GM12878 (cell line): ENCODE results near the gene TCL1B. TPM values are rescaled to one million over a fixed set of nuclear protein-coding genes. Genes with fewer than 3 reads are reported as not detected.
"Not testable (repeated sequence)": the region's sequence is repeated elsewhere in the genome, so short reads cannot be mapped to it uniquely, and the experiment has no call there.

ENCODE experiments used
- ATAC-seq: fragments of 200-7000 bp; cut with Tn5 transposase; 3 replicates; pipeline ENCODE4 v1.9.1; 2020; ENCODE audit warnings: mild to moderate bottlenecking, moderate library complexity
- BruUV-seq: library from RNA; stranded (reverse); fragments of 400-500 nt; replicated peaks from 2 replicates; lab custom pipeline; 2021; lab: Mats Ljungman, UMichigan
- CTCF ChIA-PET: fragments of 300-600 bp; sonication (Branson Sonifier 250); formaldehyde crosslinking; extraction: SDS; loops from one replicate; lab custom pipeline; 2021; ENCODE audit warnings: inconsistent platforms; lab: Yijun Ruan, JAX
- POLR2A ChIA-PET: fragments of 350-600 bp; formaldehyde crosslinking; extraction: SDS; loops from one replicate; lab custom pipeline; 2021; ENCODE audit warnings: inconsistent platforms; lab: Charles Lee
- RAD21 ChIA-PET: fragments of 300-600 bp; sonication (Branson Sonifier 250); formaldehyde crosslinking; loops from one replicate; lab custom pipeline; 2023; ENCODE audit warnings: antibody characterized with exemption; ENCODE audit not compliant: unreplicated experiment; lab: Charles Lee
- SMC1A ChIA-PET: fragments of 300-600 bp; sonication (Branson Sonifier 250); formaldehyde crosslinking; loops from one replicate; lab custom pipeline; 2023; ENCODE audit not compliant: unreplicated experiment, uncharacterized antibody; lab: Charles Lee
- DNase-seq: peaks from one replicate; pipeline ENCODE4 v3.0.0-alpha.2; 2011; ENCODE audit warnings: low read depth, low spot score
- FAIRE-seq: peaks from 3 replicates; lab custom pipeline; 2011; peaks lifted over from hg19 to GRCh38; lab: Jason Lieb, UNC
- H2AFZ ChIP-seq: 2 replicates; pipeline ENCODE4 v1.6.0; 2011; ENCODE audit warnings: low read depth, low read length, control low read depth; ENCODE audit not compliant: control insufficient read depth
- H3K27ac ChIP-seq: 2 replicates; pipeline ENCODE4 v1.5.1; 2011; ENCODE audit warnings: control low read depth; ENCODE audit not compliant: control insufficient read depth, insufficient read depth
- H3K27me3 ChIP-seq, 2 experiments: replicated peaks in 1 of 2; 2 replicates each; pipeline versions ENCODE4 v1.6.0 to v1.6.1; 2011; ENCODE audit warnings: low read length in 1 of 2; ENCODE audit not compliant: control insufficient read depth in 2 of 2, insufficient read depth in 2 of 2
- H3K36me3 ChIP-seq, 2 experiments: 2 replicates each; pipeline ENCODE4 v1.5.1; 2011; ENCODE audit warnings: low read length in 1 of 2; ENCODE audit not compliant: control insufficient read depth in 2 of 2, insufficient read depth in 2 of 2
- H3K4me1 ChIP-seq: 2 replicates; pipeline ENCODE4 v1.6.1; 2011; ENCODE audit warnings: mild to moderate bottlenecking, low read length, moderate library complexity, mixed read lengths; ENCODE audit not compliant: control insufficient read depth, insufficient read depth
- H3K4me2 ChIP-seq: 2 replicates; pipeline ENCODE4 v1.6.0; 2011; ENCODE audit warnings: control low read depth; ENCODE audit not compliant: control insufficient read depth, insufficient read depth
- H3K4me3 ChIP-seq: fragments of 200-600 bp; sonication (generic); 2 replicates; pipeline ENCODE4 v1.5.1; 2016
- H3K79me2 ChIP-seq: 2 replicates; pipeline ENCODE4 v1.6.0; 2011; ENCODE audit warnings: low read length; ENCODE audit not compliant: control insufficient read depth, insufficient read depth
- H3K9ac ChIP-seq: 2 replicates; pipeline ENCODE4 v1.8.0; 2011; ENCODE audit warnings: low read length, control low read depth, mixed read lengths; ENCODE audit not compliant: control insufficient read depth, insufficient read depth
- H3K9me3 ChIP-seq: replicated peaks from 3 replicates; pipeline ENCODE4 v1.5.1; 2011; ENCODE audit warnings: mild to moderate bottlenecking, low read length; ENCODE audit not compliant: control insufficient read depth, insufficient read depth
- H4K20me1 ChIP-seq: 2 replicates; pipeline ENCODE4 v1.6.0; 2011; ENCODE audit not compliant: control insufficient read depth, insufficient read depth
- CTCF ChIP-seq, 3 experiments: IDR thresholded peaks in 2 of 3; conservative IDR thresholded peaks in 1 of 3; 2 replicates each; pipeline ENCODE4 v1.5.1; 2011; ENCODE audit warnings: low read depth in 3 of 3, low read length in 3 of 3, mild to moderate bottlenecking in 3 of 3, control low read depth in 2 of 3, moderate library complexity in 2 of 3, inconsistent platforms in 1 of 3, mixed read lengths in 1 of 3; ENCODE audit not compliant: control insufficient read depth in 2 of 3, insufficient read depth in 1 of 3; ENCODE audit errors: extremely low read depth in 1 of 3
- RAD21 ChIP-seq: IDR thresholded peaks from 2 replicates; pipeline ENCODE4 v1.6.1; 2011; ENCODE audit warnings: mild to moderate bottlenecking, low read depth, low read length, moderate library complexity; ENCODE audit not compliant: insufficient read depth
- ZNF384 ChIP-seq: IDR thresholded peaks from 2 replicates; pipeline ENCODE4 v1.6.1; 2012; ENCODE audit warnings: low read depth, mild to moderate bottlenecking, low read length, improper control_type of control experiment, borderline replicate concordance
- WGBS: methylation state at CpG from one replicate; pipeline ENCODE4 v1.1.6; 2016; ENCODE audit warnings: low lambda C conversion rate; ENCODE audit not compliant: insufficient replicate concordance, insufficient coverage; ENCODE audit errors: missing lambda C conversion rate; 5-methylcytosine and 5-hydroxymethylcytosine counted together
- in situ Hi-C: fragments of 300-500 bp; cut with MboI; formaldehyde crosslinking; loops from 9 replicates; pipeline ENCODE4 v1.14.3; 2018; ENCODE audit warnings: mixed read lengths
- intact Hi-C: fragments of 100-400 bp; cut with micrococcal nuclease; formaldehyde crosslinking; loops from one replicate; pipeline ENCODE4 v1.14.2; 2022; ENCODE audit not compliant: unreplicated experiment
- polyA plus RNA-seq, 11 experiments: library from polyadenylated mRNA; depleted of rRNA in 4 of 11; unstranded in 6 of 11; stranded (reverse) in 5 of 11; fragments of >200 nt; fragmentation: Nextera tagmentation in 4 of 11; fragmentation: Illumina TruSeq in 1 of 11; extraction: Ambion mirVana in 4 of 11; extraction: Trizol in 1 of 11; gene quantifications; 1 replicate in 1 of 11; 2 replicates in 10 of 11; pipeline versions ENCODE4 v1.2.1 to v1.2.3, GENCODE V29; 2011 to 2016; ENCODE audit warnings: inconsistent platforms in 2 of 11, missing spikeins in 2 of 11, low read depth in 1 of 11
- total RNA-seq, 4 experiments: library from RNA; depleted of rRNA in 3 of 4; stranded (reverse); fragments of >200 nt in 3 of 4; fragmentation: Illumina TruSeq in 1 of 4; extraction: Trizol in 1 of 4; gene quantifications; 2 replicates each; pipeline versions ENCODE4 v1.2.1 to v1.2.3, GENCODE V29; 2013 to 2021

The TCL1B gene
- total and polyA plus RNA-seq, 10 of the 15 experiments (the other 5 are each of a cell fraction or from before 2014, with no cell fraction given), result 0.10 to 0.18 (median 0.13) TPM; not detected in 6

GRCh38 chr14:95665530-95665929 is 20.7 kb upstream of the TCL1B start:
- H3K27me3 ChIP-seq, FAIRE-seq, H3K79me2 ChIP-seq, H3K9me3 ChIP-seq, H2AFZ ChIP-seq, H3K36me3 ChIP-seq, BruUV-seq, intact Hi-C loops, DNase-seq, H3K9ac ChIP-seq, H4K20me1 ChIP-seq, H3K4me2 ChIP-seq, H3K4me3 ChIP-seq: not testable (repeated sequence)
- ATAC-seq, result peak; percentile 3; the same call in 1 of the 3 replicates
- 0 out of 2 replicates have a peak overlapping the region, but pooled peaks have one; percentile 22 for H3K27ac ChIP-seq
- SMC1A ChIA-PET, result interaction anchor here (0.9 to 7.1 kb wide), 9 partner anchors 9 to 102 kb away, joined by 3 to 78 read pairs (median 4); no protein-coding TSS in a partner anchor
- in situ Hi-C loops, result loop anchor here (25.0 kb wide), 1 partner anchor 1703 kb away; no protein-coding TSS in a partner anchor
- peak; percentile 25; the same call in 1 of the 2 replicates for TF ChIP-seq ZNF384
- peak in 2 of 3 experiments; percentile 13 to 27; a peak in 3 of 6 replicates for TF ChIP-seq CTCF (IDR thresholded peaks at IDR 0.05 in 2 of 3, conservative IDR thresholded peaks at IDR 0.05 in 1 of 3; ENCODE audit: control insufficient read depth in 2 of 3, extremely low read depth in 1 of 3, insufficient read depth in 1 of 3, low read depth in 3 of 3, low read length in 3 of 3)
- peak; percentile 26; the same call in 1 of the 2 replicates for TF ChIP-seq RAD21
- POLR2A ChIA-PET, result interaction anchor here (0.6 to 1.6 kb wide), 2 partner anchors 60 to 514 kb away, joined by 3 read pairs; no protein-coding TSS in a partner anchor
- CTCF ChIA-PET, result interaction anchor here (0.6 to 7.4 kb wide), 12 partner anchors 9 to 109 kb away, joined by 3 to 98 read pairs (median 5); partner anchors contain the start of gene TCL1A
- WGBS, result 28% methylated on average over 8 of the region's 8 CpGs
- peaks cover 70% of the 10 kb centered on the region for H3K4me1 ChIP-seq
- RAD21 ChIA-PET, result interaction anchor here (0.8 to 4.3 kb wide), 7 partner anchors 10 to 131 kb away, joined by 3 to 44 read pairs (median 5); partner anchors contain the start of gene GLRX5
